Mucosa of descending colon (tissue), 3 donors: ENCODE results near the gene ZNF367. TPM values are rescaled to one million over a fixed set of nuclear protein-coding genes. Genes with fewer than 3 reads are reported as not detected.

Experiments
- ATAC-seq: fragments of 200-7000 bp; cut with Tn5 transposase; one replicate; pipeline ENCODE4 v1.9.1; 2020; ENCODE audit warnings: mild to moderate bottlenecking, moderate library complexity
- DNase-seq, 3 donors: peaks; one replicate each; pipeline ENCODE4 v3.0.0-alpha.2; 2020
- H3K36me3 ChIP-seq: fragments of 200-600 bp; one replicate; pipeline ENCODE4 v1.8.0; 2021; ENCODE audit warnings: low read depth, mild to moderate bottlenecking
- H3K4me1 ChIP-seq: fragments of 200-600 bp; one replicate; pipeline ENCODE4 v1.8.0; 2021; ENCODE audit warnings: low read depth, mild to moderate bottlenecking
- H3K4me3 ChIP-seq: fragments of 200-600 bp; one replicate; pipeline ENCODE4 v1.8.0; 2021; ENCODE audit warnings: mild to moderate bottlenecking
- H3K9me3 ChIP-seq: fragments of 200-600 bp; one replicate; pipeline ENCODE4 v1.8.0; 2021; ENCODE audit warnings: mild to moderate bottlenecking
- intact Hi-C, 2 donors: fragments of 100-400 bp; cut with DNase I in 1 of 2; cut with micrococcal nuclease in 1 of 2; formaldehyde crosslinking; loops; one replicate each; pipeline versions ENCODE4 v1.11.0 to v1.11.1; 2022; cut with DNase I, micrococcal nuclease
- total RNA-seq, 3 donors: library from RNA; stranded (reverse); fragmentation: NEBNext Ultra II Directional in 2 of 3; extraction: Animal tissue kit (Norgen Biotek cat#: 25700) in 2 of 3; gene quantifications; one replicate each; pipeline versions ENCODE4 v1.2.1 to v1.2.4, GENCODE V29; 2021 to 2023
- TF ChIP-seq, protein P1 (sequence below): fragments of 200-600 bp; IDR thresholded peaks from one replicate; pipeline ENCODE4 v1.8.0; 2022; ENCODE audit warnings: antibody characterized with exemption, mild to moderate bottlenecking
- donor health status: DM: no; HTN: no; CAD: no; lungs with moderate emphysema.
- donor health status: DM: no; HTN: no; CAD: no.
- donor health status: DM: no; HTN: yes; CAD: no.

The ZNF367 gene
- total RNA-seq, 3 donors from 2014 or later, result 1.4 to 5.1 (median 2.6) TPM

- Histone ChIP-seq H3K9me3 (no peaks in the 10 kb centered on the region), H3K36me3 (no peaks in the 10 kb centered on the region), H3K4me3 (no peak overlapping the region), H3K4me1 (peaks cover 11% of the 10 kb centered on the region)
- TF ChIP-seq, protein P1, sequence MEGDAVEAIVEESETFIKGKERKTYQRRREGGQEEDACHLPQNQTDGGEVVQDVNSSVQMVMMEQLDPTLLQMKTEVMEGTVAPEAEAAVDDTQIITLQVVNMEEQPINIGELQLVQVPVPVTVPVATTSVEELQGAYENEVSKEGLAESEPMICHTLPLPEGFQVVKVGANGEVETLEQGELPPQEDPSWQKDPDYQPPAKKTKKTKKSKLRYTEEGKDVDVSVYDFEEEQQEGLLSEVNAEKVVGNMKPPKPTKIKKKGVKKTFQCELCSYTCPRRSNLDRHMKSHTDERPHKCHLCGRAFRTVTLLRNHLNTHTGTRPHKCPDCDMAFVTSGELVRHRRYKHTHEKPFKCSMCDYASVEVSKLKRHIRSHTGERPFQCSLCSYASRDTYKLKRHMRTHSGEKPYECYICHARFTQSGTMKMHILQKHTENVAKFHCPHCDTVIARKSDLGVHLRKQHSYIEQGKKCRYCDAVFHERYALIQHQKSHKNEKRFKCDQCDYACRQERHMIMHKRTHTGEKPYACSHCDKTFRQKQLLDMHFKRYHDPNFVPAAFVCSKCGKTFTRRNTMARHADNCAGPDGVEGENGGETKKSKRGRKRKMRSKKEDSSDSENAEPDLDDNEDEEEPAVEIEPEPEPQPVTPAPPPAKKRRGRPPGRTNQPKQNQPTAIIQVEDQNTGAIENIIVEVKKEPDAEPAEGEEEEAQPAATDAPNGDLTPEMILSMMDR, result no peak
- DNase-seq (no peak), ATAC-seq (no peak)
- intact Hi-C loops, result no loop called here
Observed at GRCh38 chr9:96394832-96395496, 23.2 kb downstream of the ZNF367 start.

DNA sequence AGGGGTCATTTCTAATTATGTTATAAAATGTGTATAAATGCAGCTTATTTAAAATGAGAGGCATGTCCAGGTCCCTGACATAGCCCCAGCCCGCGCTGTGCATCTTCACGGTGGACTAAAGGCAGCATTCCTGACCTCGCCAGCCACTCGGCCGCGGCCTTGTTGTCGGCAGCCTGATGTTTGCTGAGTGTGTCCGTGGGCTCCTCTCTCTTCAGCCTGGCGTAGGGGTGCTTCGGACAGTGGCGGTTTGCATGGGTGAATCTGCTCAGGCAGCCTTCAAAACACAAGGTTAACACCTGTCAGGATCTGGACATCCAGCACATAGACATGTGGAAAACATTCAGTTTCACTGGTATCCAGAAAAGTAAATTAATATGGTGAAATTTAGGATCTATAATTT is 25.9 kb downstream of the ZNF367 start:
- no peaks in the 10 kb centered on the region for H3K36me3 ChIP-seq
- H3K4me1 ChIP-seq, result peaks cover 11% of the 10 kb centered on the region
- ATAC-seq (no peak), DNase-seq (no peak)
- intact Hi-C loops, result no loop called here
- no peak overlapping the region for H3K4me3 ChIP-seq
- TF ChIP-seq, protein P1, result no peak
- no peaks in the 10 kb centered on the region for H3K9me3 ChIP-seq

- H3K36me3 ChIP-seq, result no peaks in the 10 kb centered on the region
- peak; percentile 99 for ATAC-seq
Observed at GRCh38 chr9:96391021-96391765, 27.0 kb downstream of the ZNF367 start.

DNA sequence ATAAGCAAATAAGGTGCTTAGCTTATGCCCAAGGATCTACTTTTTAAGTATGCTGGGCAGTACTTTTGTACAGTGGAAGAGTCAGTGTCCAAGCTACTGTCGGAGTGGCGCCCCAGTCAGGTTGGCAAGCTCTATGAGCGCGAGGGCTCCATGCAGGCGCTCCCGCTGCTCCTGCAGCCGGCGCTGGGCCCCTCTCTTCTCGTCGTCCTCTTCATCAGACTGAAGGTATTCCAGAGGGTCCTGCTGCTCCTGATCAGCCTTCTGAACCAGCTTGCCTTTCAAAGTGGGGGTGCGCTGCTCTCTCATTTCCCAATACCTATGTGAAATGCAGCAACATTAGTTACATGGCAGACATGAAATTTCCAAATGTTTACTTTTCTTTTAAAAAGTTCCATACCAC is 30.0 kb downstream of the ZNF367 start:
- Histone ChIP-seq H3K4me3 (no peak overlapping the region), H3K9me3 (no peaks in the 10 kb centered on the region), H3K4me1 (peaks cover 31% of the 10 kb centered on the region), H3K36me3 (no peaks in the 10 kb centered on the region)
- TF ChIP-seq, protein P1, result no peak
- intact Hi-C loops, result no loop called here
- DNase-seq (no peak), ATAC-seq (no peak)

More at GRCh38 chr9:96391021-96391765, 27.0 kb downstream of the ZNF367 start:
- Histone ChIP-seq H3K4me3 (no peak overlapping the region), H3K4me1 (peaks cover 16% of the 10 kb centered on the region), H3K9me3 (no peaks in the 10 kb centered on the region)
- intact Hi-C loops, result no loop called here
- TF ChIP-seq, protein P1, result no peak
- peak; percentile 68 to 78 (median 76) for DNase-seq

GRCh38 chr9:96386157-96386556 is 32.0 kb downstream of the ZNF367 start:
- no peak overlapping the region for H3K4me3 ChIP-seq
- DNase-seq, result no peak
- H3K36me3 ChIP-seq, result no peaks in the 10 kb centered on the region
- ATAC-seq, result no peak
- TF ChIP-seq, protein P1, result no peak
- intact Hi-C loops, result no loop called here
- peaks cover 44% of the 10 kb centered on the region for H3K4me1 ChIP-seq
- H3K9me3 ChIP-seq, result no peaks in the 10 kb centered on the region
